ENCODE data around the gene ZNF385A.

The ZNF385A gene

DNA sequence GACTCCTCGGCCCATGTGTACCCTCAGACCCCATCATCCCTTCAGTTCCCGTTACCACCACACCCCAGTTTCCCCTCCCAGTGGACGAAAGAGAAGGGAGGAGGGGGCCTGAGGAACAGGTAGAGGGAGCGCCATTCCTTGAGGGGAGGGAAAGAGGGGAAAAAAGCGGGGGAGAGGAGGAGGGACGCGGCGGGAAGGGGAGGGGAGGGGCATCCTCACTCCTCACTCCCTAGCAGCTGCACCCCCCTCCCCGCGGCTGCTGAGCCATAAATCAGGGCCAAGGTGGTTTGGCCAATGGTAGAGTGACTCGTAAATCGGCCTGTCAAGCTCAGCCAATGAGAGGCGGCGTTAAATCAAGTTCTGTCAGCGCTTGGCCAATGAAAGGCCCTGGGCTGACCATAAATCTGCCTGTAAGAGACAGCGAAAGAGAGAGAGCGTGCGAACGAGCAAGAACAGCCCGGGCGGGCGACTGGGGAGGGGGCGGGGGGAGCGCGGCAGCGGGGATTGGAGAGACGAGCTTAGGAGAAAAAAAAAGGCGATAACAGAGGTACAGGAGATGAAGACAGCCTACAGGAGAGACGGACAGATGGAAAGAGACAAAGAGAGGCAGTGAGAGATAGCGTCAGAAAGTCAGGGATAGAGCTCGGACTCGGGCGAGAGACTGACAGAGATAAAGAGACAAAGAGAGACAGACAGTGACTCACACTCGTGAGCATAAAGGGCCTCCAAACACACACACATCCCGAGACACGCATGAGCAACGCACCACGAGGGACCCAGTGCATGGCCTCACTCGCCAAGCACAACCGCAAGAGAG lies 25.4 kb downstream of the ZNF385A start:
- Mint-ChIP-seq H3K27ac (no peak overlapping the region), H3K27me3 (ENCODE audit: low read depth, poor library complexity) (peaks cover 7% of the 10 kb centered on the region), H3K9me3 (no peaks in the 10 kb centered on the region), H3K36me3 (ENCODE audit: low read depth) (no peaks in the 10 kb centered on the region), H3K4me3 (no peak overlapping the region), H3K4me1 (no peaks in the 10 kb centered on the region)
- DNase-seq: peak; percentile 94
- TF ChIP-seq CTCF (IDR thresholded peaks at IDR 0.05): no peak

- Mint-ChIP-seq H3K27ac (no peak overlapping the region), H3K4me1 (no peaks in the 10 kb centered on the region), H3K4me3 (no peak overlapping the region), H3K36me3 (ENCODE audit: low read depth) (no peaks in the 10 kb centered on the region), H3K27me3 (ENCODE audit: low read depth, poor library complexity) (peaks cover 3% of the 10 kb centered on the region), H3K9me3 (no peaks in the 10 kb centered on the region)
- no peak for DNase-seq
- TF ChIP-seq CTCF (IDR thresholded peaks at IDR 0.05): no peak
These were observed 26.2 kb downstream of the ZNF385A start for GRCh38 chr12:54358191-54358944.

- no peak overlapping the region for H3K4me3 Mint-ChIP-seq
- H3K4me1 Mint-ChIP-seq: no peaks in the 10 kb centered on the region
- peaks cover 3% of the 10 kb centered on the region for H3K27me3 Mint-ChIP-seq (ENCODE audit: low read depth, poor library complexity)
- peak; percentile 55 for DNase-seq
- no peak overlapping the region for H3K27ac Mint-ChIP-seq
- no peaks in the 10 kb centered on the region for H3K9me3 Mint-ChIP-seq
- no peak for TF ChIP-seq CTCF (IDR thresholded peaks at IDR 0.05)
- H3K36me3 Mint-ChIP-seq (ENCODE audit: low read depth): no peaks in the 10 kb centered on the region
These were observed 26.9 kb downstream of the ZNF385A start for GRCh38 chr12:54357506-54358190.

DNA sequence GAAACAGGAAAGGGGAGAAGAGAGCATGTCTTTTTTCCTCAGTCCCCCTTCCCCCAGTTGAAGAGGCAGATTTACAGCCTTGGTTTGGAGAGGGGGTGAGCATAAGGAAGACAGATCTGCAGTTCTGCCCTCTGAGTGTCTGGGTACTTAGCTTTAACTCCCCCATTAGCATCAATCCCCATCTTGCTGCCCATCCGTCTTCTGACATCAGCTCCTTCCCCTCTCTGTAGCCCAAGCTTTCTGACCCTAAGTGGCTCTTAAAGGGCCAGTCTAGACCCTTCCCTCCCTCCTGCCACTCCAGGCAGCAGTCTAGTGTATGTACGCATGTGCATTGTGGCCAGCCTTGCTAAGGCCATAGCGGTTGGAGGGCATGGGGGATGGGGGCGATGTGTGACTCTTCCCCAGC lies 27.6 kb downstream of the ZNF385A start:
- DNase-seq: peak; percentile 68
- H3K36me3 Mint-ChIP-seq (ENCODE audit: low read depth): no peaks in the 10 kb centered on the region
- no peak overlapping the region for H3K4me3 Mint-ChIP-seq
- TF ChIP-seq CTCF (IDR thresholded peaks at IDR 0.05): no peak
- H3K27me3 Mint-ChIP-seq (ENCODE audit: low read depth, poor library complexity): peaks cover 3% of the 10 kb centered on the region
- no peaks in the 10 kb centered on the region for H3K9me3 Mint-ChIP-seq
- no peak overlapping the region for H3K27ac Mint-ChIP-seq
- no peaks in the 10 kb centered on the region for H3K4me1 Mint-ChIP-seq

DNA sequence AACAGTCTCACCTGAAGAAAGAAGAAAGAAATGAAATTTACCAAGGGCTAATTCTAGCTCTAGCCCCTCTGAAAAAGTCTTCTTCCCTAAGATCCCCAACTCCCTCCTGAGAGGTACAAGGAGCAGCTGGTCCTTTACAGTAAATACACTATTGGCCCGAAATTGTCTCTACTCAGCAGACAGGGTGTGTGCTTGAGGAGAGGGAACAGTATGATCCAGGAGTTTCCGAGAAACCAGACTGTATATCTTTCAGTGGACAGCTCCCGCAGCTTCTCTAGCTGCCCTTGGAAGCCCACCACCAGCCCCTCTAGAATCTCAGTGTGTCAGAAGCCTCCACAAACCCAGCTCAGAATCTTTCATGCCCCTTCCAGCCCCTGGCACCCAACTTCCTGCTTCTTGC lies 28.3 kb downstream of the ZNF385A start:
- Mint-ChIP-seq H3K27ac (no peak overlapping the region), H3K4me3 (no peak overlapping the region), H3K4me1 (no peaks in the 10 kb centered on the region), H3K36me3 (ENCODE audit: low read depth) (no peaks in the 10 kb centered on the region), H3K9me3 (no peaks in the 10 kb centered on the region), H3K27me3 (ENCODE audit: low read depth, poor library complexity) (peaks cover 3% of the 10 kb centered on the region)
- TF ChIP-seq CTCF (IDR thresholded peaks at IDR 0.05): no peak
- DNase-seq: no peak
